ENCODE measurements around the gene CARS1. TPM values are rescaled to one million over a fixed set of nuclear protein-coding genes. Genes with fewer than 3 reads are reported as not detected.

Gene CARS1
- total and polyA plus RNA-seq, 2 experiments from 2014 or later: 72.9 to 95.9 TPM

GRCh38 chr11:3052109-3052479 is 5.1 kb downstream of the CARS1 start:
- peaks cover 52% of the 10 kb centered on the region for H3K4me1 Mint-ChIP-seq
- peaks cover 44% of the 10 kb centered on the region for H3K36me3 Mint-ChIP-seq (ENCODE audit: low read depth)
- H3K4me2 ChIP-seq: 0 out of 2 replicates have a peak overlapping the region, but pooled peaks have one; percentile 3
- DNase-seq (ENCODE audit: low spot score) (no peak), ATAC-seq (no peak)
- H3K4me3 Mint-ChIP-seq: peak overlapping the region; percentile 51; the same call in 1 of the 3 replicates
- H3K27ac ChIP-seq (ENCODE audit: low read depth): no peak overlapping the region
- H3K27me3 ChIP-seq (ENCODE audit: insufficient read depth): no peaks in the 10 kb centered on the region
- H4K20me1 ChIP-seq (replicated peaks; ENCODE audit: insufficient read depth): peaks cover 64% of the 10 kb centered on the region
- no peak overlapping the region for H3K27ac Mint-ChIP-seq
- TF ChIP-seq ZNF331 (CRISPR knock-in tag; IDR thresholded peaks at IDR 0.05; ENCODE audit: low read depth) (no peak), JUNB (IDR thresholded peaks at IDR 0.05; ENCODE audit: unreplicated experiment) (no peak), CTCF (conservative IDR thresholded peaks at IDR 0.05; ENCODE audit: low read depth in 2 of 2) (no peak), STAT1 (IDR thresholded peaks at IDR 0.05; ENCODE audit: unreplicated experiment) (no peak), POLR2AphosphoS5 (IDR thresholded peaks at IDR 0.05; ENCODE audit: low read depth) (no peak), ZNF114 (CRISPR knock-in tag; IDR thresholded peaks at IDR 0.05) (no peak), NANOG (IDR thresholded peaks at IDR 0.05; ENCODE audit: borderline replicate concordance) (no peak), EZH2phosphoT487 (IDR thresholded peaks at IDR 0.05; ENCODE audit: unreplicated experiment) (no peak), EZH2 (IDR thresholded peaks at IDR 0.05; ENCODE audit: low read depth, unreplicated experiment) (no peak)
- TF ChIP-seq, protein P1, sequence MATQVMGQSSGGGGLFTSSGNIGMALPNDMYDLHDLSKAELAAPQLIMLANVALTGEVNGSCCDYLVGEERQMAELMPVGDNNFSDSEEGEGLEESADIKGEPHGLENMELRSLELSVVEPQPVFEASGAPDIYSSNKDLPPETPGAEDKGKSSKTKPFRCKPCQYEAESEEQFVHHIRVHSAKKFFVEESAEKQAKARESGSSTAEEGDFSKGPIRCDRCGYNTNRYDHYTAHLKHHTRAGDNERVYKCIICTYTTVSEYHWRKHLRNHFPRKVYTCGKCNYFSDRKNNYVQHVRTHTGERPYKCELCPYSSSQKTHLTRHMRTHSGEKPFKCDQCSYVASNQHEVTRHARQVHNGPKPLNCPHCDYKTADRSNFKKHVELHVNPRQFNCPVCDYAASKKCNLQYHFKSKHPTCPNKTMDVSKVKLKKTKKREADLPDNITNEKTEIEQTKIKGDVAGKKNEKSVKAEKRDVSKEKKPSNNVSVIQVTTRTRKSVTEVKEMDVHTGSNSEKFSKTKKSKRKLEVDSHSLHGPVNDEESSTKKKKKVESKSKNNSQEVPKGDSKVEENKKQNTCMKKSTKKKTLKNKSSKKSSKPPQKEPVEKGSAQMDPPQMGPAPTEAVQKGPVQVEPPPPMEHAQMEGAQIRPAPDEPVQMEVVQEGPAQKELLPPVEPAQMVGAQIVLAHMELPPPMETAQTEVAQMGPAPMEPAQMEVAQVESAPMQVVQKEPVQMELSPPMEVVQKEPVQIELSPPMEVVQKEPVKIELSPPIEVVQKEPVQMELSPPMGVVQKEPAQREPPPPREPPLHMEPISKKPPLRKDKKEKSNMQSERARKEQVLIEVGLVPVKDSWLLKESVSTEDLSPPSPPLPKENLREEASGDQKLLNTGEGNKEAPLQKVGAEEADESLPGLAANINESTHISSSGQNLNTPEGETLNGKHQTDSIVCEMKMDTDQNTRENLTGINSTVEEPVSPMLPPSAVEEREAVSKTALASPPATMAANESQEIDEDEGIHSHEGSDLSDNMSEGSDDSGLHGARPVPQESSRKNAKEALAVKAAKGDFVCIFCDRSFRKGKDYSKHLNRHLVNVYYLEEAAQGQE (IDR thresholded peaks at IDR 0.05; ENCODE audit: unreplicated experiment): no peak
- TF ChIP-seq, protein P2, sequence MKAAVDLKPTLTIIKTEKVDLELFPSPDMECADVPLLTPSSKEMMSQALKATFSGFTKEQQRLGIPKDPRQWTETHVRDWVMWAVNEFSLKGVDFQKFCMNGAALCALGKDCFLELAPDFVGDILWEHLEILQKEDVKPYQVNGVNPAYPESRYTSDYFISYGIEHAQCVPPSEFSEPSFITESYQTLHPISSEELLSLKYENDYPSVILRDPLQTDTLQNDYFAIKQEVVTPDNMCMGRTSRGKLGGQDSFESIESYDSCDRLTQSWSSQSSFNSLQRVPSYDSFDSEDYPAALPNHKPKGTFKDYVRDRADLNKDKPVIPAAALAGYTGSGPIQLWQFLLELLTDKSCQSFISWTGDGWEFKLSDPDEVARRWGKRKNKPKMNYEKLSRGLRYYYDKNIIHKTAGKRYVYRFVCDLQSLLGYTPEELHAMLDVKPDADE (IDR thresholded peaks at IDR 0.05): no peak
- peaks cover 28% of the 10 kb centered on the region for H3K4me1 ChIP-seq (ENCODE audit: insufficient read depth)
- H3K36me3 ChIP-seq (ENCODE audit: insufficient read depth): peaks cover 10% of the 10 kb centered on the region
- H2AFZ ChIP-seq: no peak overlapping the region
- H3K9me2 ChIP-seq (ENCODE audit: insufficient read depth): no peaks in the 10 kb centered on the region
- H3F3A ChIP-seq (replicated peaks; ENCODE audit: low read depth): no peaks in the 10 kb centered on the region; the same call in 1 of the 2 replicates
- H3K27me3 Mint-ChIP-seq (ENCODE audit: insufficient read depth, low read depth, poor library complexity): peaks cover 8% of the 10 kb centered on the region
- no peak overlapping the region for H3K4me3 ChIP-seq
- H3K9me3 Mint-ChIP-seq: no peaks in the 10 kb centered on the region
- H3K79me2 ChIP-seq (replicated peaks; ENCODE audit: insufficient read depth): peaks cover 99% of the 10 kb centered on the region

Data from GM23338 (cell line).